C4-2B (cell line): Measurements from ENCODE around the gene CYB5B.

Experiments
- H3K27ac ChIP-seq: fragments of 450-650 bp; 2 replicates; pipeline ENCODE4 v1.5.1; 2017
- ZFX ChIP-seq: fragments of 450-650 bp; IDR thresholded peaks from 2 replicates; pipeline ENCODE4 v1.6.1; 2017
- TF ChIP-seq, protein P1 (sequence below): fragments of 450-650 bp; conservative IDR thresholded peaks from 2 replicates; pipeline ENCODE4 v1.5.1; 2017; ENCODE audit warnings: mild to moderate bottlenecking

The CYB5B gene

DNA sequence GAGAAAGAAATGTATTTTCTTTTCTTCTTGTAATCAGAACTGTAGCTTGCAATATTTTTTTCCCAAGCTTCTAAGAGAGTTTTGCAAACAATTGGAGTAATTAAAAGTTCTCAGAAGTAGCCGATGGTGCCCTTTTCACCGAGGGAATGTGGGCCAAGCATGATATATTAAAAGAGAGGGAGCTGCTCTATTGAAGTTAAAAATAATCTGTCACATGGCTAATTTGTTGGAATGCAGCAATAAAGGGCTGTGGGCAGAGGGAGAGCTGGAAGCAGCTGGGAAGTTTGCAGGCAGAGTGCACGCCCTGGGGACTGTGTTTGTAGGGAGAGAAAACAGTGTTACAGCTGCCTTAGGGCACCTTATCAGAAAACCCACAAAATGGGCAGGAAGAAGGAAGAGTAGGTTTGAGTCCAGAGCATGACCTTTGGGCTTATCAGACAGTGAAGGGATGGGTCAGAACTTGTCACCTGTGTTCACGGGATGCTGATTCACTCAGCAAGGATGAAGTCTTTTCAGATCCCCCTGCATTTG is 20.1 kb upstream of the CYB5B start:
- no peak overlapping the region for H3K27ac ChIP-seq
- TF ChIP-seq, protein P1, sequence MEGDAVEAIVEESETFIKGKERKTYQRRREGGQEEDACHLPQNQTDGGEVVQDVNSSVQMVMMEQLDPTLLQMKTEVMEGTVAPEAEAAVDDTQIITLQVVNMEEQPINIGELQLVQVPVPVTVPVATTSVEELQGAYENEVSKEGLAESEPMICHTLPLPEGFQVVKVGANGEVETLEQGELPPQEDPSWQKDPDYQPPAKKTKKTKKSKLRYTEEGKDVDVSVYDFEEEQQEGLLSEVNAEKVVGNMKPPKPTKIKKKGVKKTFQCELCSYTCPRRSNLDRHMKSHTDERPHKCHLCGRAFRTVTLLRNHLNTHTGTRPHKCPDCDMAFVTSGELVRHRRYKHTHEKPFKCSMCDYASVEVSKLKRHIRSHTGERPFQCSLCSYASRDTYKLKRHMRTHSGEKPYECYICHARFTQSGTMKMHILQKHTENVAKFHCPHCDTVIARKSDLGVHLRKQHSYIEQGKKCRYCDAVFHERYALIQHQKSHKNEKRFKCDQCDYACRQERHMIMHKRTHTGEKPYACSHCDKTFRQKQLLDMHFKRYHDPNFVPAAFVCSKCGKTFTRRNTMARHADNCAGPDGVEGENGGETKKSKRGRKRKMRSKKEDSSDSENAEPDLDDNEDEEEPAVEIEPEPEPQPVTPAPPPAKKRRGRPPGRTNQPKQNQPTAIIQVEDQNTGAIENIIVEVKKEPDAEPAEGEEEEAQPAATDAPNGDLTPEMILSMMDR: no peak
- no peak for TF ChIP-seq ZFX

DNA sequence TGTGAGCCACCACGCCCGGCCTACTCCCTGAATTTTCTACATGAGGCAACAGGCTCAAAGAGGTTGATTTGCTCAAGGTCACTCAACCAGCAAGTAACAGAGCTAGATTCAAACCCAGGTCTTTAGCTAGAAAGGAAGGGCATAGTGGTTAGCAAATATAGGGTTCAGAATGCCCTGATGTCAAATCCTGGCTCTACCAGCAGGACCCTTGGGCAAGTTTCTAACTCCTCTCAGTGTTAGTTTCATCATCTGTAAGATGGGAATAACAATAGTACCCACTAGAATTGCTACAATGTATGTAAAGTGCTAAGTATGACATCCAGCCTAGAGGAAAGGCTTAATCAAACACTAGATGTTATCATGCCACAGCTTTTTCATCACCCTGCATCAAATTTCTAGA is 19.1 kb upstream of the CYB5B start:
- TF ChIP-seq, protein P1: no peak
- no peak for TF ChIP-seq ZFX
- no peak overlapping the region; the same call in 1 of the 2 replicates for H3K27ac ChIP-seq

DNA sequence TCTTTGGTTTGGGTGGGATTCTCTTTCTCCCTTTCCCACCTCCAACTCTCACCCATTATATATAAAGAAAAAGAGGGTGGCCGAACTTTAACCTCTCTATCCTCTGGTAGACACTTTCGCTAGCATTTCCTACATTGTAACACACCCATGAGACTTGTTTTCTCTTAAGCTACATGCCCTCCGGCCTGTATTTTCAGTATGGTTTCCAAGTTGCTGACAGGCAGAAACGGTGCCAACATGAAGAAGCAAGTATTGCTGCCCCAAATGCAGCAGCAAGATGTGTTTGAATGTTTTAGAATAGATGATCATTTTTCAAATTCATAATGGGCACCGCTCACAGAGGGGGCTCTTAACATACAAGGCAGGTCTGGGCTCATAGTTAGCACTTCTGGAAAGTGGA is 18.7 kb upstream of the CYB5B start:
- no peak overlapping the region for H3K27ac ChIP-seq
- TF ChIP-seq, protein P1: no peak
- TF ChIP-seq ZFX: no peak

DNA sequence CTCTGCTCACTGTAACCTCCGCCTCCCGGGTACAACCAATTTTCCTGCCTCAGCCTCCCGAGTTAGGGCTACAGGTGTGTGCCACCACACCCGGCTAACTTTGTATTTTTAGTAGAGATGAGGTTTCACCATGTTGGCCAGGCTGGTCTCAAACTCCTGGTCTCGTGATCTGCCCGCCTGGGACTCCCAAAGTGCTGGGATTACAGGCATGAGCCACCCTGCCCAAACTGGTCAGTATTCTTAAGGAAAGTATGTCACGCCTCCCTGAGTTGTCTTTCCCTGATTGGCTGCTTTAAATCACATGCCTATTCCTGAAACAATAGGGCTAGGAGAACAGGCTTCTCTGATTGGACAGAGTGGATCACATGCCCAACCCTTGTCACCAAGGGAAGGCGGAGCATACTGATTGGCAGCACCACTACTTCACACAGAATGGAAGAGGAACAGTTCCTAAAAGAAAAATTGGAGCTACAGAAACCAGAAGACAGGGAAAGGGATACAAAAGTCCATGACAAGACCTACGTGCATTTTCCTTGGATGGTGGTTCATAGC is 17.6 kb upstream of the CYB5B start:
- H3K27ac ChIP-seq: no peak overlapping the region
- TF ChIP-seq, protein P1: no peak
- TF ChIP-seq ZFX: no peak

DNA sequence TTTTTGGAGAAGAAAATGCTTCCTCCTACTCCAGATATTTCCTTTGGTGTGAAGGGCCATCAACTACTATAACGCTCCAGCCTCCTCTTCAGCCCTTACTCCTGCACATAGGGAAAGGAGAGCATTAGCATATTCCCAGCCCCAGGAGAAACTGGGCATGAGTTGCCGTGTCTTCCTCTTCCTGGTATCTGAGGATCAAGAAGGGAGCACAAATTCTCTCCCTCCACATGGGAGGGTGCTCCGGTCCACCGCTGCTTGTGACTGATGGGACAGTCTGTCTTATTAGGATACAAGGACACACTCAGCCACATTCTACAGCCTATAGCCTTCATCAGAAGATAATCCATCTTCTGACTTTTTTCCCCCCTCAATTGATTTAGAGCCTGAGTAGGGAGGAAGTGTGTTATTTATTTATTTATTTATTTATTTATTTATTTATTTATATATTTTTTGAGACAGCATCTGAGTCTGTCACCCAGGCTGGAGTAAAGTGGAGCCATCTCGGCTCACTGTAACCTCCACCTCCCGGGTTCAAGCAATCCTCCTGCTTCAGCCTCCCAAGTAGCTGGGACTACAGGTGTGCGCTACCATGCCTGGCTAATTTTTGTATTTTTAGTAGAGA is 16.6 kb upstream of the CYB5B start:
- TF ChIP-seq ZFX: no peak
- TF ChIP-seq, protein P1: no peak
- no peak overlapping the region for H3K27ac ChIP-seq

DNA sequence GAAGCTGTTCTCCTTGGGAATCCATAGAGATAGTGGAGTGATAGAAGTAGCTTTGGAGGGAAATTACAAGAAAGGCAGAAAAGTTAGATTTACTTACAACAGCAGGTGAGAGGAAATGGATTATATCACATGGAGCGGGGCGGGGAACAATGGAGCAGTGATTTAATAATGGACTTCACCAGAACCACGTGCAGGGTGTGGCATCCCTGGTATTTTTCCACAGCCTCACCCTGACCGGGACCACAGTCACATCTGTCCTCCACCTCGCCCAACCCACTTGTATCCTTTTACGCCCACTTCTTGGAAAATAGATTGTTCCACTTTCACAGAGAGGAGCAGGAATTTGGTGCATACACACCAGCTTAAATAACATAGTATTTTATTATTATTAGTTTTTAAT is 15.9 kb upstream of the CYB5B start:
- H3K27ac ChIP-seq: no peak overlapping the region
- TF ChIP-seq, protein P1: no peak
- TF ChIP-seq ZFX: no peak

DNA sequence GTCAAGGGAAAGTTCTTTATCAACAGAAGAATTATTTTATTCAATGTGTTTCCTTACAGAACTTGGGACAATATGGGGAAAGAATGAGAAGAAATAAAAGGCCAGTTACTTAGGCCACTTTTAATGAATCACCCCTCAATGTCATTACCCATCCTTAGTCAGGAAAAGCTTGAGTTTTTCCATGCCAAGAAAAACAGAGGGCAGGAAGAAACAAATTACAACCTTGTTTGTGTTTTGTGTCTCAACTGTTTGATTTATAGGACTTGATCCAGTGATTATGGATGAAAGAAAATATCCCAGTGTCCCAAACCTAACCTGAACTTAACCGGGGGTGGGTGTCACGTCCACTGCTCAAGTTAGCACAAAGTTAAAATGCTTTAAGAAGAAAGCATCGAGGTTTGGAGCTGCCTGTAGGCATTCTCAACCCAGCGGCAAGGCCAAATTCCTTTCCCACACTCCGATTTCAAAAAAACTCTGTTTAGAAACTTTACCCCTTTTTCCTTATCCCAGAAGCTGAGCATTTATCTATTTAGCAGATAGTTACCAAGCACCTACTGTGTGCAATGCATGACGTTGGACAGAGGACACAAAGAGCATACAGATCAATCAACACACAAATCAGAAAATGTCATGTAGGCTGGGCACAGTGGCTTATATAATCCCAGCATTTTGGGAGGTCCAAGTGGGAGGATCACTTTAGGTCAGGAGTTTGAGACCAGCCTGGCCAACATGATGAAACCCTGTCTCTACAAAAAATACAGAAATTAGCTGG is 14.0 kb upstream of the CYB5B start:
- no peak overlapping the region for H3K27ac ChIP-seq
- TF ChIP-seq, protein P1: no peak
- TF ChIP-seq ZFX: no peak
